Stomach (tissue), 4 donors: ENCODE measurements around the gene LONP1.

Experiments used
- EP300 ChIP-seq: sonication (generic); formaldehyde crosslinking; IDR thresholded peaks from one replicate; pipeline ENCODE4 v1.6.1; 2017; ENCODE audit warnings: antibody characterized with exemption
- TF ChIP-seq, protein P1 (sequence below), 7 experiments: fragments of 450-650 bp in 4 of 7; fragments of 200-600 bp in 3 of 7; sonication (generic) in 3 of 7; IDR thresholded peaks; one replicate each; pipeline ENCODE4 v1.5.1; 2016 to 2019; ENCODE audit warnings: antibody characterized with exemption in 7 of 7, control low read depth in 2 of 7, mild to moderate bottlenecking in 1 of 7

DNA sequence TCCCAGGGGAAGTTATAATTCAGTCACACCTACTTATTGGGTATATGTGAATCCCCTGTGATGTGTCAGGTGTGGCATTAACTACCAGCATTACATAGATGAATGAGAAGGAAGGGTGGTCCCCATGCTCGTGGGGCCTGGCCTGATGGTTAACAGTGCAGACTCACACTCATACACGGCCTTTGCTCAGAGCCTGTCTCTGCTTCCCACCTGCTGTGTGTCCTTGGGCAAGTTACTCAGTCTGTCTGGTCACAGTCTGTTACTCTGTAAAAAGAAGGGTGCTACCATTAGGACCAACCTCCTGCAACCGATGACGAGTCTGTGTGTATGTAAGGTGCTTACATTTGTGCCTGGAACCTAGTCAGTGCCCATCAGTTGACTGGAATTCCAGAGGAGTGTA lies 73.2 kb downstream of the LONP1 start:
- TF ChIP-seq, protein P1, sequence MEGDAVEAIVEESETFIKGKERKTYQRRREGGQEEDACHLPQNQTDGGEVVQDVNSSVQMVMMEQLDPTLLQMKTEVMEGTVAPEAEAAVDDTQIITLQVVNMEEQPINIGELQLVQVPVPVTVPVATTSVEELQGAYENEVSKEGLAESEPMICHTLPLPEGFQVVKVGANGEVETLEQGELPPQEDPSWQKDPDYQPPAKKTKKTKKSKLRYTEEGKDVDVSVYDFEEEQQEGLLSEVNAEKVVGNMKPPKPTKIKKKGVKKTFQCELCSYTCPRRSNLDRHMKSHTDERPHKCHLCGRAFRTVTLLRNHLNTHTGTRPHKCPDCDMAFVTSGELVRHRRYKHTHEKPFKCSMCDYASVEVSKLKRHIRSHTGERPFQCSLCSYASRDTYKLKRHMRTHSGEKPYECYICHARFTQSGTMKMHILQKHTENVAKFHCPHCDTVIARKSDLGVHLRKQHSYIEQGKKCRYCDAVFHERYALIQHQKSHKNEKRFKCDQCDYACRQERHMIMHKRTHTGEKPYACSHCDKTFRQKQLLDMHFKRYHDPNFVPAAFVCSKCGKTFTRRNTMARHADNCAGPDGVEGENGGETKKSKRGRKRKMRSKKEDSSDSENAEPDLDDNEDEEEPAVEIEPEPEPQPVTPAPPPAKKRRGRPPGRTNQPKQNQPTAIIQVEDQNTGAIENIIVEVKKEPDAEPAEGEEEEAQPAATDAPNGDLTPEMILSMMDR (IDR thresholded peaks at IDR 0.05): no peak
- TF ChIP-seq EP300: no peak
